HepG2 (cell line): ENCODE results near the gene TMEM273. TPM values are rescaled to one million over a fixed set of nuclear protein-coding genes. Genes with fewer than 3 reads are reported as not detected.

ENCODE experiments used
- ATAC-seq: fragments of 200-7000 bp; cut with Tn5 transposase; 3 replicates; pipeline ENCODE4 v1.9.1; 2020; ENCODE audit warnings: mild to moderate bottlenecking, moderate library complexity
- BruUV-seq: library from RNA; stranded (reverse); fragments of 400-500 nt; replicated peaks from 2 replicates; lab custom pipeline; 2021; lab: Mats Ljungman, UMichigan
- CTCF ChIA-PET: fragments of 300-600 bp; formaldehyde crosslinking; extraction: SDS; loops from one replicate; lab custom pipeline; 2021; ENCODE audit warnings: low total read pairs, inconsistent platforms, low intra/inter-chr PET ratio; lab: Yijun Ruan, JAX
- POLR2A ChIA-PET: fragments of 350-600 bp; sonication (Branson Sonifier 250); formaldehyde crosslinking; loops from one replicate; lab custom pipeline; 2020; ENCODE audit warnings: antibody characterized with exemption, inconsistent platforms; lab: Yijun Ruan, JAX
- DNase-seq: peaks from one replicate; pipeline ENCODE4 v3.0.0-alpha.2; 2015; ENCODE audit warnings: low spot score
- FAIRE-seq: peaks from 3 replicates; lab custom pipeline; 2011; peaks lifted over from hg19 to GRCh38; lab: Jason Lieb, UNC
- H2AFZ ChIP-seq: one replicate; pipeline ENCODE4 v1.6.1; 2011; ENCODE audit warnings: low read length, inconsistent platforms
- H3K27ac ChIP-seq: fragments of 300-600 bp; 3 replicates; pipeline ENCODE4 v1.8.0; 2011; ENCODE audit warnings: mixed run types, mild to moderate bottlenecking, mixed read lengths, low read length, inconsistent platforms; ENCODE audit not compliant: insufficient read depth; ENCODE audit errors: extremely low read length
- H3K27me3 ChIP-seq, 2 experiments: fragments of 200-600 bp in 1 of 2; 2 replicates in 1 of 2; 3 replicates in 1 of 2; pipeline versions ENCODE4 v1.6.0 to v1.8.0; 2011; ENCODE audit warnings: low read length in 2 of 2, mild to moderate bottlenecking in 2 of 2, moderate library complexity in 2 of 2, inconsistent platforms in 1 of 2; ENCODE audit not compliant: insufficient read depth in 2 of 2, control insufficient read depth in 1 of 2
- H3K36me3 ChIP-seq, 2 experiments: fragments of 200-600 bp in 1 of 2; replicated peaks in 1 of 2; 2 replicates in 1 of 2; 3 replicates in 1 of 2; pipeline versions ENCODE4 v1.5.1 to v1.8.0; 2011; ENCODE audit warnings: low read length in 2 of 2, inconsistent platforms in 1 of 2; ENCODE audit not compliant: insufficient read depth in 2 of 2, control insufficient read depth in 1 of 2
- H3K4me1 ChIP-seq: 2 replicates; pipeline ENCODE4 v1.5.1; 2012; ENCODE audit warnings: low read length, inconsistent platforms; ENCODE audit not compliant: insufficient read depth
- H3K4me2 ChIP-seq: 2 replicates; pipeline ENCODE4 v1.6.0; 2011; ENCODE audit warnings: low read depth, low read length, inconsistent platforms
- H3K4me3 ChIP-seq, 3 experiments: fragments of 200-600 bp in 1 of 3; sonication (generic), shearing (Covaris generic) in 1 of 3; replicated peaks in 1 of 3; 2 replicates each; pipeline ENCODE4 v1.5.1; 2011 to 2016; ENCODE audit warnings: low read length in 3 of 3, inconsistent platforms in 2 of 3, low read depth in 2 of 3, mild to moderate bottlenecking in 2 of 3, control low read depth in 1 of 3, mixed read lengths in 1 of 3; ENCODE audit not compliant: insufficient read depth in 1 of 3
- H3K79me2 ChIP-seq: one replicate; pipeline ENCODE4 v1.6.1; 2011; ENCODE audit warnings: low read length, inconsistent platforms; ENCODE audit not compliant: insufficient read depth
- H3K9ac ChIP-seq: 2 replicates; pipeline ENCODE4 v1.6.0; 2011; ENCODE audit warnings: mild to moderate bottlenecking, low read depth, low read length, inconsistent platforms; ENCODE audit not compliant: insufficient read depth
- H3K9me3 ChIP-seq: 2 replicates; pipeline ENCODE4 v1.5.1; 2012; ENCODE audit warnings: mild to moderate bottlenecking, low read length
- H4K20me1 ChIP-seq: 2 replicates; pipeline ENCODE4 v1.6.0; 2011; ENCODE audit warnings: inconsistent platforms, mild to moderate bottlenecking, low read length, moderate library complexity; ENCODE audit not compliant: insufficient read depth
- CC2D1A ChIP-seq: sonication (generic); formaldehyde crosslinking; IDR thresholded peaks from 2 replicates; pipeline ENCODE4 v1.8.1; 2023; ENCODE audit warnings: mild to moderate bottlenecking, missing genetic modification reagents
- GTF2F1 ChIP-seq: fragments of 150-350 bp; IDR thresholded peaks from 2 replicates; pipeline ENCODE4 v1.6.1; 2014; ENCODE audit warnings: low read length
- HOXA5 ChIP-seq: sonication (generic); formaldehyde crosslinking; IDR thresholded peaks from 2 replicates; pipeline ENCODE4 v1.4.0; 2020; ENCODE audit warnings: missing genetic modification reagents
- PHF8 ChIP-seq: sonication (generic); formaldehyde crosslinking; IDR thresholded peaks from 2 replicates; pipeline ENCODE4 v1.5.0; 2020; ENCODE audit warnings: missing genetic modification reagents
- SMAD3 ChIP-seq: sonication (generic); formaldehyde crosslinking; IDR thresholded peaks from 2 replicates; pipeline ENCODE4 v1.4.0; 2020; ENCODE audit warnings: missing genetic modification reagents
- SMARCE1 ChIP-seq: fragments of 450-650 bp; IDR thresholded peaks from 2 replicates; pipeline ENCODE4 v1.6.1; 2017; ENCODE audit warnings: borderline replicate concordance
- TFAP4 ChIP-seq: sonication (generic); IDR thresholded peaks from 2 replicates; pipeline ENCODE4 v1.6.1; 2016; ENCODE audit warnings: low read depth, borderline replicate concordance
- THAP7 ChIP-seq: sonication (generic); formaldehyde crosslinking; IDR thresholded peaks from 2 replicates; pipeline ENCODE4 v1.8.1; 2023; ENCODE audit warnings: mild to moderate bottlenecking, missing genetic modification reagents
- ZBTB33 ChIP-seq: sonication (generic); formaldehyde crosslinking; IDR thresholded peaks from 2 replicates; pipeline ENCODE4 v1.4.0; 2020; ENCODE audit warnings: missing genetic modification reagents
- ZFP36 ChIP-seq: fragments of 150-350 bp; IDR thresholded peaks from 2 replicates; pipeline ENCODE4 v1.6.1; 2018; ENCODE audit warnings: borderline replicate concordance, low read length, low read depth; ENCODE audit not compliant: partially characterized antibody
- ZNF142 ChIP-seq: sonication (generic); formaldehyde crosslinking; IDR thresholded peaks from 2 replicates; pipeline ENCODE4 v1.4.0; 2020; ENCODE audit warnings: missing genetic modification reagents
- ZNF251 ChIP-seq: sonication (generic); formaldehyde crosslinking; IDR thresholded peaks from 2 replicates; pipeline ENCODE4 v1.9.0; 2021; ENCODE audit warnings: mild to moderate bottlenecking, missing genetic modification reagents
- ZNF335 ChIP-seq: sonication (generic); formaldehyde crosslinking; IDR thresholded peaks from 2 replicates; pipeline ENCODE4 v1.4.0; 2020; ENCODE audit warnings: missing genetic modification reagents
- ZNF350 ChIP-seq: sonication (generic); formaldehyde crosslinking; IDR thresholded peaks from 2 replicates; pipeline ENCODE4 v1.4.0; 2020; ENCODE audit warnings: mild to moderate bottlenecking, low read depth, missing genetic modification reagents, borderline replicate concordance
- ZNF569 ChIP-seq: sonication (generic); formaldehyde crosslinking; IDR thresholded peaks from 2 replicates; pipeline ENCODE4 v1.5.0; 2020; ENCODE audit warnings: mild to moderate bottlenecking, missing genetic modification reagents, moderate library complexity, borderline replicate concordance
- ZSCAN21 ChIP-seq: sonication (generic); formaldehyde crosslinking; IDR thresholded peaks from 2 replicates; pipeline ENCODE4 v1.8.0; 2022; ENCODE audit warnings: mild to moderate bottlenecking, missing genetic modification reagents, moderate library complexity, borderline replicate concordance
- WGBS: methylation state at CpG from one replicate; pipeline ENCODE4 v1.1.6; 2017; ENCODE audit warnings: low lambda C conversion rate; 5-methylcytosine and 5-hydroxymethylcytosine counted together
- in situ Hi-C: cut with HindIII; loops from 2 replicates; pipeline ENCODE4 v1.10.0; 2017; ENCODE audit warnings: low pct_unique_long_range_greater_than_20kb; ENCODE audit not compliant: extremely low pct_ligation_motif_present
- intact Hi-C: fragments of 100-400 bp; cut with micrococcal nuclease; formaldehyde crosslinking; loops from one replicate; pipeline ENCODE4 v1.10.0; 2022; ENCODE audit not compliant: unreplicated experiment
- polyA plus RNA-seq, 8 experiments: library from polyadenylated mRNA; depleted of rRNA in 3 of 8; stranded (reverse) in 7 of 8; unstranded in 1 of 8; fragments of >200 nt; fragmentation: Illumina TruSeq in 4 of 8; extraction: Trizol in 4 of 8; gene quantifications; 2 replicates each; pipeline versions ENCODE4 v1.2.1 to v1.2.3, GENCODE V29; 2011 to 2016; ENCODE audit warnings: low read depth in 4 of 8, missing spikeins in 1 of 8, mixed read lengths in 1 of 8; ENCODE audit not compliant: insufficient read depth in 1 of 8
- total RNA-seq, 5 experiments: library from RNA; depleted of rRNA; stranded (reverse); fragments of >200 nt; fragmentation: Illumina TruSeq; extraction: Trizol; gene quantifications; 2 replicates each; pipeline ENCODE4 v1.2.3, GENCODE V29; 2016; ENCODE audit warnings: low read depth in 1 of 5

The TMEM273 gene
- total and polyA plus RNA-seq, 2 of the 13 experiments (the other 11 are each of a cell fraction or from before 2014, with no cell fraction given) = not detected

GRCh38 chr10:49150426-49150825 lies 37.8 kb downstream of the TMEM273 start:
- CTCF ChIA-PET = no interaction called here
- Histone ChIP-seq H3K9ac (no peak overlapping the region), H3K4me3 (no peak overlapping the region), H3K27me3 (peaks cover 0 to 4% of the 10 kb centered on the region in 2 experiments; a peak in 1 of 5 replicates), H3K36me3 (no peaks in the 10 kb centered on the region), H3K9me3 (no peaks in the 10 kb centered on the region), H4K20me1 (no peaks in the 10 kb centered on the region), H3K4me1 (no peaks in the 10 kb centered on the region), H3K27ac (no peak overlapping the region), H2AFZ (no peak overlapping the region), H3K79me2 (no peaks in the 10 kb centered on the region), H3K4me2 (no peak overlapping the region)
- 22% methylated on average over 5 of the region's 5 CpGs for WGBS
- intact Hi-C loops = no loop called here
- POLR2A ChIA-PET = no interaction called here
- FAIRE-seq = no peak
- ATAC-seq = no peak
- TF ChIP-seq THAP7 (CRISPR knock-in tag) (no peak), SMAD3 (no peak), ZBTB33 (CRISPR knock-in tag) (no peak), ZNF251 (CRISPR knock-in tag) (no peak), ZNF350 (no peak), ZNF142 (CRISPR knock-in tag) (no peak), SMARCE1 (no peak), PHF8 (no peak), GTF2F1 (no peak), ZNF569 (no peak), ZFP36 (no peak), CC2D1A (no peak), ZNF335 (CRISPR knock-in tag) (no peak), TFAP4 (no peak), ZSCAN21 (CRISPR knock-in tag) (no peak), HOXA5 (CRISPR knock-in tag) (no peak)
- in situ Hi-C loops = no loop called here
- BruUV-seq = no TSS peak
- DNase-seq = no peak
